Measurements from ENCODE around the gene SPTBN2. TPM values are rescaled to one million over a fixed set of nuclear protein-coding genes. Genes with fewer than 3 reads are reported as not detected.

Gene SPTBN2
- 22.0 TPM for polyA plus RNA-seq (2013, experiment 1 of 2)
- 21.8 TPM for polyA plus RNA-seq (2013, experiment 2 of 2)

DNA sequence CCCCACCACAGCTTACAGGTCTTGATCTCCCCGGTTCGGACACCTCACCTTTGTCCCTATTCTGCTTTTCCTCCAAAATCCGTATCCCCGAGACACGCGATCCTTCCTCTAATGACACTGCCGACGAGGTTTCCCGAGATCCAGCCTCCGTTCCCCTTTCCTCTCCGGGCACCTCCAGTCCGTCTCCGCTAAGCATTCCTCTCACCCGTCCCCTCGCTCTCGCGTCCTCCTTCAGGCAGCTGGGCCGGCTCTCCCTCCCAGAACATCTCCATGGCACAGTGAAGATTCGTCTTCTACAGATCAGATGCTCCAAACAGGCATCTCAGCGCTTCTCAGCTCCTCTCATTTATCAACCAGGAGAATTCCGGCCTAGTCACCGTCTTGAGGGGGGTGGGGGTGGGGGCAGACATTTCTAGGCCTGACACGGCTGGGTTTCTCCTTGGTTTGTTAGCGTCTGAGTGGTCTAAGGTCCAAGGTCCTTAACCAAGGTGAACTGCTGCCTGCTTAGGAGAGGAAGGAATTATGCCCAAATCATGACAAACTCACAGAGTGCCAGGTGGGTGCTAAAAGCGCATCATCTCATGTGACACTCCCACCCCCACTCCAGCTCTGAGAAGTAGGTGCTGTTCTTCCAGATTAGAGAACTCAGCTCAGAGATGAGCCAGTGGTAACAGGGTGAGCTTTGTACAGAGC, at the start of gene SPTBN2:
Gene SPTBN2 (minus strand): TSS at position 524 of the 693 bp plus-strand sequence. CDS start 7,976 bp downstream, outside the sequence.
- peaks cover 9 to 20% of the 10 kb centered on the region in 2 donors for H3K4me1 ChIP-seq (ENCODE audit: control insufficient read depth in 2 of 2, insufficient read depth in 1 of 2, low read depth in 1 of 2, low read length in 2 of 2)
- no peak within 1 kb of the TSS for H2BK5ac ChIP-seq (ENCODE audit: low read length)
- H3K18ac ChIP-seq (ENCODE audit: low read length) = peak within 1 kb of the TSS; percentile 96
- no peak within 1 kb of the TSS for H4K8ac ChIP-seq (ENCODE audit: low read depth, low read length)
- no peak for DNase-seq (ENCODE audit: low spot score)
- H2AFZ ChIP-seq (ENCODE audit: low read length) = peak within 1 kb of the TSS; percentile 87
- H3K4me3 ChIP-seq (ENCODE audit: low read length in 2 of 2) = peak within 1 kb of the TSS; percentile 73 to 78
- H3K4me2 ChIP-seq (ENCODE audit: insufficient read depth, low read length, poor library complexity, severe bottlenecking) = peak within 1 kb of the TSS; percentile 92
- peak within 1 kb of the TSS; percentile 75 for H3K9ac ChIP-seq (ENCODE audit: low read depth, low read length, poor library complexity)
- H3K27ac ChIP-seq (replicated peaks; ENCODE audit: low read length) = peak within 1 kb of the TSS; percentile 52
- H3K36me3 ChIP-seq (replicated peaks in 1 of 2; ENCODE audit: control insufficient read depth in 2 of 2, insufficient read depth in 2 of 2, low read length in 2 of 2) = peaks cover 0 to 3% of the 10 kb centered on the region in 2 donors
- no peak within 1 kb of the TSS for H4K91ac ChIP-seq (ENCODE audit: low read depth, low read length, poor library complexity)
- H3K14ac ChIP-seq (ENCODE audit: low read length) = no peak within 1 kb of the TSS
- no peaks in the 10 kb centered on the region for H3K9me3 ChIP-seq (replicated peaks in 1 of 2; ENCODE audit: control insufficient read depth in 2 of 2, insufficient read depth in 1 of 2, low read depth in 1 of 2, low read length in 2 of 2)
- peak within 1 kb of the TSS; percentile 52 for H3K23ac ChIP-seq (ENCODE audit: low read depth, low read length, poor library complexity)
- H3K27me3 ChIP-seq (ENCODE audit: control insufficient read depth in 3 of 3, insufficient read depth in 3 of 3, low read depth in 1 of 3, low read length in 3 of 3) = peaks cover 0 to 31% (median 10%) of the 10 kb centered on the region in 3 experiments
- peak within 1 kb of the TSS; percentile 51 for H2BK15ac ChIP-seq (ENCODE audit: low read length)
- peaks cover 3% of the 10 kb centered on the region for H3K79me1 ChIP-seq (ENCODE audit: low read depth, low read length)
- WGBS, 2 donors (ENCODE audit: extremely low coverage in 2 of 2, insufficient read length in 2 of 2, insufficient replicate concordance in 1 of 2) = no CpG with 5 or more reads among the region's 25 CpGs
- H2BK12ac ChIP-seq (ENCODE audit: low read length) = no peak within 1 kb of the TSS
- peak within 1 kb of the TSS; percentile 19 for H2BK120ac ChIP-seq (ENCODE audit: low read depth, low read length)
- H3K4ac ChIP-seq (ENCODE audit: low read length) = no peak within 1 kb of the TSS
- no peak within 1 kb of the TSS for H2AK5ac ChIP-seq (ENCODE audit: low read depth, low read length)

DNA sequence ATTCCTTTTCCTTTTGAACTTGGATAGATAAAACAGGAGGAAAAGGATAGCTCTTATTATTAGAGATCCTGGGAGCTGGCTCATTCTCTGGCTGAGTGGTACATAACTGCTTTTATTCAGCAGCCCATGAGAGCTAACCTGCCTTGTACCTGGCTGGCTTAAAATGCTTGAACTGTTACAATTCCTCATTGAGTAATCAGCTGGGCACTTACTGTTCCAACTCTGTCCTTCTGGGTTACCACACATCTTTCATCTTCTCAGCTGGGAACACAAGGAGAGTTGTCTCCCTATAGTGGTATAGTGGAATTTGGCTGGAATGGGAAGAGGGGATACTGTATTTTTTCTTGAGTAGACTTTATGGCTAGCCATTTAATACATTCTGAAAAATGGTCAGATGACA, 39.8 kb upstream of the SPTBN2 start:
- Histone ChIP-seq H2BK12ac (ENCODE audit: low read length) (no peak overlapping the region), H3K4me1 (ENCODE audit: control insufficient read depth in 2 of 2, insufficient read depth in 1 of 2, low read depth in 1 of 2, low read length in 2 of 2) (peaks cover 0 to 1% of the 10 kb centered on the region in 2 donors), H2BK5ac (ENCODE audit: low read length) (no peak overlapping the region), H2BK15ac (ENCODE audit: low read length) (no peak overlapping the region), H3K9ac (ENCODE audit: low read depth, low read length, poor library complexity) (no peak overlapping the region), H2BK120ac (ENCODE audit: low read depth, low read length) (no peak overlapping the region), H3K9me3 (replicated peaks in 1 of 2; ENCODE audit: control insufficient read depth in 2 of 2, insufficient read depth in 1 of 2, low read depth in 1 of 2, low read length in 2 of 2) (no peaks in the 10 kb centered on the region), H2AFZ (ENCODE audit: low read length) (no peak overlapping the region), H3K27ac (replicated peaks; ENCODE audit: low read length) (no peak overlapping the region), H4K91ac (ENCODE audit: low read depth, low read length, poor library complexity) (no peak overlapping the region), H3K27me3 (ENCODE audit: control insufficient read depth in 3 of 3, insufficient read depth in 3 of 3, low read depth in 1 of 3, low read length in 3 of 3) (no peaks in the 10 kb centered on the region), H2AK5ac (ENCODE audit: low read depth, low read length) (no peak overlapping the region), H3K14ac (ENCODE audit: low read length) (no peak overlapping the region), H4K8ac (ENCODE audit: low read depth, low read length) (no peak overlapping the region), H3K4ac (ENCODE audit: low read length) (no peak overlapping the region), H3K4me2 (ENCODE audit: insufficient read depth, low read length, poor library complexity, severe bottlenecking) (no peak overlapping the region), H3K23ac (ENCODE audit: low read depth, low read length, poor library complexity) (no peak overlapping the region), H3K18ac (ENCODE audit: low read length) (no peak overlapping the region), H3K4me3 (ENCODE audit: low read length in 2 of 2) (no peak overlapping the region), H3K36me3 (replicated peaks in 1 of 2; ENCODE audit: control insufficient read depth in 2 of 2, insufficient read depth in 2 of 2, low read length in 2 of 2) (peaks cover 2 to 18% of the 10 kb centered on the region in 2 donors), H3K79me1 (ENCODE audit: low read depth, low read length) (no peaks in the 10 kb centered on the region)
- DNase-seq (ENCODE audit: low spot score) = no peak

GRCh38 chr11:66768088-66768521, 39.1 kb upstream of the SPTBN2 start:
- no CpG with 5 or more reads among the region's 3 CpGs for WGBS, 2 donors (ENCODE audit: extremely low coverage in 2 of 2, insufficient read length in 2 of 2, insufficient replicate concordance in 1 of 2)
- H3K36me3 ChIP-seq (replicated peaks in 1 of 2; ENCODE audit: control insufficient read depth in 2 of 2, insufficient read depth in 2 of 2, low read length in 2 of 2) = peaks cover 2 to 21% of the 10 kb centered on the region in 2 donors
- DNase-seq (ENCODE audit: low spot score) = no peak
- H3K4me3 ChIP-seq (ENCODE audit: low read length in 2 of 2) = no peak overlapping the region
- no peak overlapping the region for H2AK5ac ChIP-seq (ENCODE audit: low read depth, low read length)
- H3K79me1 ChIP-seq (ENCODE audit: low read depth, low read length) = no peaks in the 10 kb centered on the region
- H3K18ac ChIP-seq (ENCODE audit: low read length) = no peak overlapping the region
- H3K9ac ChIP-seq (ENCODE audit: low read depth, low read length, poor library complexity) = no peak overlapping the region
- H2BK15ac ChIP-seq (ENCODE audit: low read length) = no peak overlapping the region
- no peak overlapping the region for H4K8ac ChIP-seq (ENCODE audit: low read depth, low read length)
- no peak overlapping the region for H3K4ac ChIP-seq (ENCODE audit: low read length)
- no peak overlapping the region for H3K23ac ChIP-seq (ENCODE audit: low read depth, low read length, poor library complexity)
- no peak overlapping the region for H2AFZ ChIP-seq (ENCODE audit: low read length)
- no peak overlapping the region for H4K91ac ChIP-seq (ENCODE audit: low read depth, low read length, poor library complexity)
- no peaks in the 10 kb centered on the region for H3K9me3 ChIP-seq (replicated peaks in 1 of 2; ENCODE audit: control insufficient read depth in 2 of 2, insufficient read depth in 1 of 2, low read depth in 1 of 2, low read length in 2 of 2)
- no peak overlapping the region for H3K27ac ChIP-seq (replicated peaks; ENCODE audit: low read length)
- peaks cover 0 to 1% of the 10 kb centered on the region in 2 donors for H3K4me1 ChIP-seq (ENCODE audit: control insufficient read depth in 2 of 2, insufficient read depth in 1 of 2, low read depth in 1 of 2, low read length in 2 of 2)
- no peaks in the 10 kb centered on the region for H3K27me3 ChIP-seq (ENCODE audit: control insufficient read depth in 3 of 3, insufficient read depth in 3 of 3, low read depth in 1 of 3, low read length in 3 of 3)
- H3K4me2 ChIP-seq (ENCODE audit: insufficient read depth, low read length, poor library complexity, severe bottlenecking) = no peak overlapping the region
- no peak overlapping the region for H2BK120ac ChIP-seq (ENCODE audit: low read depth, low read length)
- no peak overlapping the region for H3K14ac ChIP-seq (ENCODE audit: low read length)
- no peak overlapping the region for H2BK12ac ChIP-seq (ENCODE audit: low read length)
- no peak overlapping the region for H2BK5ac ChIP-seq (ENCODE audit: low read length)

GRCh38 chr11:66767666-66768065, 38.6 kb upstream of the SPTBN2 start:
- H3K23ac ChIP-seq (ENCODE audit: low read depth, low read length, poor library complexity) = no peak overlapping the region
- H2AFZ ChIP-seq (ENCODE audit: low read length) = no peak overlapping the region
- no peak overlapping the region for H3K14ac ChIP-seq (ENCODE audit: low read length)
- H2BK15ac ChIP-seq (ENCODE audit: low read length) = no peak overlapping the region
- no peak overlapping the region for H2BK5ac ChIP-seq (ENCODE audit: low read length)
- no peaks in the 10 kb centered on the region for H3K9me3 ChIP-seq (replicated peaks in 1 of 2; ENCODE audit: control insufficient read depth in 2 of 2, insufficient read depth in 1 of 2, low read depth in 1 of 2, low read length in 2 of 2)
- H4K8ac ChIP-seq (ENCODE audit: low read depth, low read length) = no peak overlapping the region
- H3K9ac ChIP-seq (ENCODE audit: low read depth, low read length, poor library complexity) = no peak overlapping the region
- no peak overlapping the region for H3K4ac ChIP-seq (ENCODE audit: low read length)
- no CpG with 5 or more reads among the region's 1 CpG for WGBS, 2 donors (ENCODE audit: extremely low coverage in 2 of 2, insufficient read length in 2 of 2, insufficient replicate concordance in 1 of 2)
- H3K4me2 ChIP-seq (ENCODE audit: insufficient read depth, low read length, poor library complexity, severe bottlenecking) = no peak overlapping the region
- peaks cover 2 to 25% of the 10 kb centered on the region in 2 donors for H3K36me3 ChIP-seq (replicated peaks in 1 of 2; ENCODE audit: control insufficient read depth in 2 of 2, insufficient read depth in 2 of 2, low read length in 2 of 2)
- H3K4me1 ChIP-seq (ENCODE audit: control insufficient read depth in 2 of 2, insufficient read depth in 1 of 2, low read depth in 1 of 2, low read length in 2 of 2) = peaks cover 0 to 1% of the 10 kb centered on the region in 2 donors
- no peak overlapping the region for H2BK12ac ChIP-seq (ENCODE audit: low read length)
- H3K4me3 ChIP-seq (ENCODE audit: low read length in 2 of 2) = no peak overlapping the region
- H3K27me3 ChIP-seq (ENCODE audit: control insufficient read depth in 3 of 3, insufficient read depth in 3 of 3, low read depth in 1 of 3, low read length in 3 of 3) = no peaks in the 10 kb centered on the region
- no peak overlapping the region for H2BK120ac ChIP-seq (ENCODE audit: low read depth, low read length)
- no peak overlapping the region for H4K91ac ChIP-seq (ENCODE audit: low read depth, low read length, poor library complexity)
- H3K79me1 ChIP-seq (ENCODE audit: low read depth, low read length) = no peaks in the 10 kb centered on the region
- H3K18ac ChIP-seq (ENCODE audit: low read length) = no peak overlapping the region
- no peak for DNase-seq (ENCODE audit: low spot score)
- H2AK5ac ChIP-seq (ENCODE audit: low read depth, low read length) = no peak overlapping the region
- H3K27ac ChIP-seq (replicated peaks; ENCODE audit: low read length) = no peak overlapping the region

Data from neuronal stem cell (in vitro differentiated cells).